ENCODE measurements around the gene ACACB.
"Not testable (repeated sequence)": the region's sequence is repeated elsewhere in the genome, so short reads cannot be mapped to it uniquely, and the experiment has no call there.

ACACB gene

DNA sequence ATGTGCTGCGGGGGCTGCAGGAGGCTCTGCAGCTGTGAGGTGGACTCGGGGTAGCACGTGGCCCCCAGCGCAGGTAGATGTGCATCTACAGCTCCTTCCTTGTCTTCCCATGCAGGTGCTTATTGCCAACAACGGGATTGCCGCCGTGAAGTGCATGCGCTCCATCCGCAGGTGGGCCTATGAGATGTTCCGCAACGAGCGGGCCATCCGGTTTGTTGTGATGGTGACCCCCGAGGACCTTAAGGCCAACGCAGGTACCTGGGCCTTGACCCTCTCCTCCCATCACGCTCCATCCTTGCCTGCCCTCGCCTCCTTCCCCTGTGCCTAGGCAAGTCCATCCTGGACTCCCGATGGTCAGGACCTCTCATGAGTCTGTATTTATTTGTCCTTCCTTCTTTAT is 51.4 kb downstream of the ACACB start:
- TF ChIP-seq, protein P1, sequence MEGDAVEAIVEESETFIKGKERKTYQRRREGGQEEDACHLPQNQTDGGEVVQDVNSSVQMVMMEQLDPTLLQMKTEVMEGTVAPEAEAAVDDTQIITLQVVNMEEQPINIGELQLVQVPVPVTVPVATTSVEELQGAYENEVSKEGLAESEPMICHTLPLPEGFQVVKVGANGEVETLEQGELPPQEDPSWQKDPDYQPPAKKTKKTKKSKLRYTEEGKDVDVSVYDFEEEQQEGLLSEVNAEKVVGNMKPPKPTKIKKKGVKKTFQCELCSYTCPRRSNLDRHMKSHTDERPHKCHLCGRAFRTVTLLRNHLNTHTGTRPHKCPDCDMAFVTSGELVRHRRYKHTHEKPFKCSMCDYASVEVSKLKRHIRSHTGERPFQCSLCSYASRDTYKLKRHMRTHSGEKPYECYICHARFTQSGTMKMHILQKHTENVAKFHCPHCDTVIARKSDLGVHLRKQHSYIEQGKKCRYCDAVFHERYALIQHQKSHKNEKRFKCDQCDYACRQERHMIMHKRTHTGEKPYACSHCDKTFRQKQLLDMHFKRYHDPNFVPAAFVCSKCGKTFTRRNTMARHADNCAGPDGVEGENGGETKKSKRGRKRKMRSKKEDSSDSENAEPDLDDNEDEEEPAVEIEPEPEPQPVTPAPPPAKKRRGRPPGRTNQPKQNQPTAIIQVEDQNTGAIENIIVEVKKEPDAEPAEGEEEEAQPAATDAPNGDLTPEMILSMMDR (IDR thresholded peaks at IDR 0.05; ENCODE audit: low read length, missing control alignments), result no peak
- no peak overlapping the region for H3K4me3 ChIP-seq (replicated peaks; ENCODE audit: low read depth, low read length)
- DNase-seq (ENCODE audit: low read depth), result no peak

GRCh38 chr12:109169262-109169661 is 52.9 kb downstream of the ACACB start:
- DNase-seq (ENCODE audit: low read depth), result no peak
- TF ChIP-seq, protein P1 (IDR thresholded peaks at IDR 0.05; ENCODE audit: low read length, missing control alignments), result no peak
- H3K4me3 ChIP-seq (replicated peaks; ENCODE audit: low read depth, low read length), result no peak overlapping the region

DNA sequence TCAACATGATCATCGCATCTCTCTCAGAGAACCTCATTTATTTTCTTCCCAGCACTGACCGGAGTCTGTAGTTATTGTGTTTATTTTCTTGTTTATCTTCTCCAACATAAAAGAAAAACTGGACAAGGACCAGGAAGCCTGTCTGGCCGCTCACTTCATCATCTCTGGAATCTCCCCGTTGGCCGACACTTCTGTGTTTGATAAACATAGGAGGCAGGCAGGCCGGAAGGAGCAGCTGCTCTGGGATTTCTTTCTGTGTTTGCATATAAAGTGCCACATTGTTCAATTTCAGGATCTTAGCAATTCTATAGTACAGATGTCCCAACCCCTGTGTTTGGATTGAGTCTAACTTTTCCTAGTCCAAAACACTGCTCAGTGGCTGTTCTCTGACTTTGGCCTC is 53.3 kb downstream of the ACACB start:
- no peak overlapping the region for H3K4me3 ChIP-seq (replicated peaks; ENCODE audit: low read depth, low read length)
- DNase-seq (ENCODE audit: low read depth), result no peak
- TF ChIP-seq, protein P1 (IDR thresholded peaks at IDR 0.05; ENCODE audit: low read length, missing control alignments), result no peak

- no peak for DNase-seq (ENCODE audit: low read depth)
These were observed 53.9 kb downstream of the ACACB start for GRCh38 chr12:109170324-109170723.

DNA sequence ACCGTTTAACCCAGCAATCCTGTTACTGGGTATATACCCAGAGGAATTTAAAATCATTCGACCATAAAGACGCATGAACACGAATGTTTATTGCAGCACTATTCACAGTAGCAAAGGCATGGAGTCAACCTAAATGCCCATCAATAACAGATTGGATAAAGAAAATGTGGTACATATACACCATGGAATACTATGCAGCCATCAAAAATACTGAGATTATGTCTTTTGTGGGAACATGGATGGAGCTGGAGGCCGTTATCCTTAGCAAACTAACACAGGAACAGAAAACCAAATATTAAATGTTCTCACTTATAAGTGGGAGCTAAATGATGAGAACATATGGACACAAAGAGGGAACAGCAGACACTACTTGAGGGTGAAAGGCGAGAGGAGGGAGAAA is 56.4 kb downstream of the ACACB start:
- H3K4me3 ChIP-seq (replicated peaks; ENCODE audit: low read depth, low read length); DNase-seq (ENCODE audit: low read depth): not testable (repeated sequence)

More at GRCh38 chr12:109170324-109170723, 53.9 kb downstream of the ACACB start:
- TF ChIP-seq, protein P1 (IDR thresholded peaks at IDR 0.05; ENCODE audit: low read length, missing control alignments), result no peak
- H3K4me3 ChIP-seq (replicated peaks; ENCODE audit: low read depth, low read length), result no peak overlapping the region

GRCh38 chr12:109173443-109174240 is 57.3 kb downstream of the ACACB start:
- TF ChIP-seq, protein P1 (IDR thresholded peaks at IDR 0.05; ENCODE audit: low read length, missing control alignments), result no peak
- no peak overlapping the region for H3K4me3 ChIP-seq (replicated peaks; ENCODE audit: low read depth, low read length)
- DNase-seq (ENCODE audit: low read depth), result no peak

DNA sequence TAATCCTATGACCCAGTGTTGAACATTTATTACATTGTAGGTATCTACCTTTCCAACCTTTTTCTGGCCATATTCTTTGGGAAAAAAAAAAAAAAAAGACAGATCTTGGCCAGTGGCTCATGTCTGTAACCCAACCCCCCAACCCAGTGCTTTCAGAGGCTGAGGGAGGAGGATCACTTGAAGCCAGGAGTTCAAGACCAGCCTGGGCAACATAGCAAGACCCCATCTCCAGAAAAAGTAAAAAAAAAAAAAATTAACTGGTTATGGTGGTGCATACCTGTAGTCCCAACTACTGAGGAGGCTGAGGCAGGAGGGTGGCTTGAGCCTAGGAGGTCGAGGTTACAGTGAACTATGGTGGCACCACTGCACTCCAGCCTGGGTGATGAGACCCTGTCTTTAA is 58.1 kb downstream of the ACACB start:
- H3K4me3 ChIP-seq (replicated peaks; ENCODE audit: low read depth, low read length), result no peak overlapping the region
- TF ChIP-seq, protein P1 (IDR thresholded peaks at IDR 0.05; ENCODE audit: low read length, missing control alignments), result no peak

More for the DNA sequence above, 58.1 kb downstream of the ACACB start:
- no peak for DNase-seq (ENCODE audit: low read depth)

Data from fibroblast of pulmonary artery (primary cell).